AG09319 (cell line): ENCODE measurements around the gene ADGRG1.

ENCODE experiments used
- DNase-seq: peaks from one replicate; pipeline ENCODE4 v3.0.0-alpha.2; 2010; ENCODE audit warnings: low read depth; ENCODE audit errors: extremely low read depth
- TF ChIP-seq, protein P1 (sequence below): IDR thresholded peaks from 2 replicates; pipeline ENCODE4 v1.5.1; 2011; ENCODE audit warnings: low read depth, mild to moderate bottlenecking, inconsistent platforms, low read length, moderate library complexity

The ADGRG1 gene

DNA sequence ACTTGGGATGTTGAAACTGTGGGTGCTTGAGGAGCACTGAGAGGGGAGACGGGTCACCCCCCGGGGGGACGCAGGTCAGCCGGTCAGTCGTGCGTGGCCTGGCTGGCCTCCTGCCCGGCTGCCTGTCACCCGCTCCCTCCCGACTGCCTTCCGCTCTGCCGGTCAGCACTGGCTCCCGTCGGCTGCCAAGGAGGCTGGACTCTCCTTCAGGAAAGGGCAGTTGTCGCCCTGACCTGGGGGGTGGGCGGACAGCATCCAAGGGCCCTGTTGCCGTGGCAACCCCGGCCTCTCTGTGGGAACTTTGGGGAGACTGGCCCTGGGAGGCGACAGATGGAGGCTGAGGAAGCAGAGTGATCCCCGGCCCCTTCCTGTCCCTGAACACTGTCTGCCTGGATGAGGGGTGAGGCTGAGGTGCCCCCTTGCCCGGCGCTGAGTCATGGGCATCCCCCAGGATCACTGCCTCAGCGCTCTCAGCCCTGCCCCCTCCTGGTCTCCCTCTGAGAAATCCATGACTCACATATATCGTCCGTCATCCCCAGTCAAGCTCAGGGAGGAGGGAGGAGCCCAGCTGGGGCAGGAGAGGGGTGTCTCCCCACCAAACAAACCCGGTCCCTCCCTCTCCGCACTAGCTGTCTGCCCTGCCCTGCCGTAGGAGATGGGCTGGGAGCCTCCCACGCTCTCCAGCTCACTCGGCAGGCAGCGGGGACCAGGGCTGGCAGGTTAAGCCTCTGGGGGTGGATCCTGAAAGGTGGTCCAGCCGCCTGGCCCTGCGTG lies at the start of gene ADGRG1:
ADGRG1 (plus strand) TSS at position 623 of the 774 bp plus-strand sequence. CDS start 21,658 bp downstream, outside the sequence.
- peak; percentile 83 for DNase-seq
- TF ChIP-seq, protein P1, sequence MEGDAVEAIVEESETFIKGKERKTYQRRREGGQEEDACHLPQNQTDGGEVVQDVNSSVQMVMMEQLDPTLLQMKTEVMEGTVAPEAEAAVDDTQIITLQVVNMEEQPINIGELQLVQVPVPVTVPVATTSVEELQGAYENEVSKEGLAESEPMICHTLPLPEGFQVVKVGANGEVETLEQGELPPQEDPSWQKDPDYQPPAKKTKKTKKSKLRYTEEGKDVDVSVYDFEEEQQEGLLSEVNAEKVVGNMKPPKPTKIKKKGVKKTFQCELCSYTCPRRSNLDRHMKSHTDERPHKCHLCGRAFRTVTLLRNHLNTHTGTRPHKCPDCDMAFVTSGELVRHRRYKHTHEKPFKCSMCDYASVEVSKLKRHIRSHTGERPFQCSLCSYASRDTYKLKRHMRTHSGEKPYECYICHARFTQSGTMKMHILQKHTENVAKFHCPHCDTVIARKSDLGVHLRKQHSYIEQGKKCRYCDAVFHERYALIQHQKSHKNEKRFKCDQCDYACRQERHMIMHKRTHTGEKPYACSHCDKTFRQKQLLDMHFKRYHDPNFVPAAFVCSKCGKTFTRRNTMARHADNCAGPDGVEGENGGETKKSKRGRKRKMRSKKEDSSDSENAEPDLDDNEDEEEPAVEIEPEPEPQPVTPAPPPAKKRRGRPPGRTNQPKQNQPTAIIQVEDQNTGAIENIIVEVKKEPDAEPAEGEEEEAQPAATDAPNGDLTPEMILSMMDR: peak; percentile 11

DNA sequence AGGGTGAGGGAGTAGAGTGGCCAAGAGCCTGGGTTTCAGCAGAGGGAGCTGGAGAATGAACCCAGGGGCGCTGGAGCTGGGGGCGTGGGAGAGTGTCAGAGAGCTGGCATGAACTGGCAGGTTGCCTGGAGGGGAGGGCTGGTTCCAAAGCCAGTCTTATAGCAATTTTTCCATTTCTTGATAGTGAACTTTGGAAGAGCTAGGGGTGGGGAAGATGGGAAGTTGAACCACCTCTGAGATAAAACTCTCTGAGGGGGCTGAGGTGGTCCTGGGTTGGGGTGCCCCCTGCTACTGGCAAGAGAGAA lies 49.1 kb upstream of the ADGRG1 start:
- TF ChIP-seq, protein P1: no peak
- DNase-seq: no peak

DNA sequence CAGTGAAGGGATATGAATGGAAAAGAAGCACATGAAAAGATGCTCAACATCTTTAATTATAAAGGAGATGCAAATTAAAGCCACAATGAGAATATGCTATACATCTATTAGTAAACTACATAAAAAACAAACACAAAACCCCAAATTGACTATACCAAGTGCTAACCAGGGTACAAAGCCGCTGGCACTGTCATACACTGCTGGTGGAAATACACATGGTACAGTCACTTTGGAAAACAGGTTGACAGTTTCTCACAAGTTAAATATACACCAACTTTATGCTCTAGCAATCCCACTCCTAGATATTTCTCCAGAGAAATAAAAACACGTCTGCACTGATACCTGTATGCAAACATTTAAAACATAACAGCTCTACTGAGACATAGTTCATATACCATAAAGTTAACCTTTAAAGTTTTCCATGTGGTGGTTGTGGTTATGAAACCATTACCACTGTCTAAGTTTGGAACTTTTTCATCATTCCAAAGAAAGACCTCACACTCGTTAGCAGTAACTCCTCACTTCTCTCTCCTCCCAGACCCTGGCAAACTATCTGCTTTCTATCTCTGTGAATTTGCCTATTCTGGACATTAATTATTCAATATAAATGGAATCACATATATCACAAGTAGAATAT lies 43.3 kb upstream of the ADGRG1 start:
- DNase-seq: no peak
- TF ChIP-seq, protein P1: no peak

GRCh38 chr16:57588831-57589230 lies 39.6 kb upstream of the ADGRG1 start:
- DNase-seq: no peak
- TF ChIP-seq, protein P1: no peak

- no peak for DNase-seq
- TF ChIP-seq, protein P1: no peak
Measured at GRCh38 chr16:57589374-57589773, 39.1 kb upstream of the ADGRG1 start.

DNA sequence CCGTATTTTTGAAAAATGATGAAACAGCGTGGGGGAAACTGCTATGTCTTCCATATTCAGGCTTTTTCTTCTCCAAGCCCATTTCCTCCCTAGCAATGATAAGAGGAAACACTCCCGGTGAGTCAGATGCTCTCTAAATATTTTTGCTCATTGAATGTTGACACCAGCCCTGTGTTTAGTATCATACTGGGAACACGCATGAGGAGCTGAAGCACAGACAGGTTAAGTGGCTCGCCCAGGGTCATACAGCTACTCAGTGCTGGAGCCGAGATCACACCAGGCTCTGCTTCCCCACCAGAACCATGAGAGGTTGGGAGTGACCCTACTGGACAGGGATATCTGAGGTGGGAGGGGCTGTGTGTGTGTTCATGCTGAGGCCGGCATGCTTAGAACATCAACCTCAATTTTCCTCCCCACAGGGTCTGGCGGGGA lies 37.8 kb upstream of the ADGRG1 start:
- no peak for DNase-seq
- TF ChIP-seq, protein P1: no peak

DNA sequence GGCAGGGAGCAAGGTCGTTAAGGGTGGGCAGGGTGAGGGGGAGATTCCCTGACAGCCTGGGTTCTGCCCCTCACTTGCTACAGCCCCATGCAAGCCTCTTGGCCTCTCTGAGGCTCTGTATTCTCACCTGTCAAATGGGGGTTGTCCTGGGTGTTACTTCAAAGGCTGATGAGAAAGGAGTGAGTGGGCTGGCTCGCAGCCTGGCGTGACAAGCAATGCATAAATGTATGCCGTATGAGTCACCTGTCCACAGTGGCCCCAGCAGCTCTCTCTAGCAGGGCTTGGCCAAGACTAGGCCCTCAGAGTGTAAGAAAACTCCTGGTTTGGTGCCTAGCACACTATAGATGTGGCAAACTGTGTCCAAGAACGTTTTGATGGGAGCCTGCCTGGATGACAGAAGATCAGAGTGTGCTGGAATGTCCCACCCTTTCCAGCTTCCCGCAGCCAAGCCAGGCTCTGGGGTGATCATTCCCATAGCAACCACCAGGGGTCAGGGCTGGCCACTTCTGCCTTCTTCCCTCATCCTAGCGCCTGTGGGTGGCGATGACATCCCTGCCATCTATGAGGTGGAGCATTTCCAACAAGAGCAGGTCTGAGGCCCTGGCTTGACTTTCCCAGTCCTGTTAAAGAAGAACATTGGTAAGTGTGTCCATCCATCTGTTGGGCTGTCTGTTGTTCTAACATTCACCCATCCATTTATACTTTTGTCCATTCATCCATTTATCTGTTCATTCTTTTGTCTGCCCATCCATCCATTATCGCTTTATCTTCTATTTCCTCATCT lies 37.2 kb upstream of the ADGRG1 start:
- TF ChIP-seq, protein P1: peak; percentile 89
- DNase-seq: no peak
